Kidney (tissue), 14 donors: ENCODE results near the gene PITX1. TPM values are rescaled to one million over a fixed set of nuclear protein-coding genes. Genes with fewer than 3 reads are reported as not detected.
A peak's percentile ranks its signal among the peaks of the same experiment; 100 is the strongest.

Experiments used
- DNase-seq, 5 donors: peaks; one replicate each; pipeline ENCODE4 v3.0.0-alpha.2; 2013 to 2020
- FAIRE-seq: peaks from 2 replicates; lab custom pipeline; 2012; peaks lifted over from hg19 to GRCh38; lab: Jason Lieb, UNC
- H3K27ac ChIP-seq, 2 donors: one replicate each; pipeline ENCODE4 v1.7.0; 2013; ENCODE audit warnings: low read depth in 2 of 2, low read length in 2 of 2, inconsistent platforms in 1 of 2
- H3K27me3 ChIP-seq: one replicate; pipeline ENCODE4 v1.7.1; 2013; ENCODE audit warnings: low read length, inconsistent platforms; ENCODE audit not compliant: control insufficient read depth, insufficient read depth
- H3K36me3 ChIP-seq, 3 donors: one replicate each; pipeline versions ENCODE4 v1.7.0 to v1.7.1; 2013; ENCODE audit warnings: low read length in 3 of 3, control low read depth in 1 of 3, inconsistent platforms in 1 of 3; ENCODE audit not compliant: insufficient read depth in 3 of 3, control insufficient read depth in 2 of 3
- H3K4me1 ChIP-seq, 3 donors: one replicate each; pipeline versions ENCODE4 v1.7.0 to v1.7.1; 2013; ENCODE audit warnings: low read length in 3 of 3, inconsistent platforms in 1 of 3, low read depth in 1 of 3; ENCODE audit not compliant: control insufficient read depth in 2 of 3, insufficient read depth in 2 of 3
- H3K4me3 ChIP-seq, 3 donors: one replicate each; pipeline versions ENCODE4 v1.7.0 to v1.8.1; 2013; ENCODE audit warnings: low read length in 3 of 3, control low read depth in 1 of 3, inconsistent platforms in 1 of 3
- H3K9ac ChIP-seq, 3 donors: one replicate each; pipeline versions ENCODE4 v1.7.0 to v1.7.1; 2013; ENCODE audit warnings: low read length in 3 of 3, control low read depth in 1 of 3, inconsistent platforms in 1 of 3
- H3K9me3 ChIP-seq, 3 donors: one replicate each; pipeline versions ENCODE4 v1.7.0 to v1.7.1; 2013; ENCODE audit warnings: low read length in 3 of 3, control low read depth in 1 of 3, inconsistent platforms in 1 of 3; ENCODE audit not compliant: control insufficient read depth in 2 of 3, insufficient read depth in 1 of 3
- intact Hi-C: fragments of 100-400 bp; cut with DNase I; formaldehyde crosslinking; loops from one replicate; pipeline ENCODE4 v1.11.1; 2022
- polyA plus RNA-seq: library from polyadenylated mRNA; stranded (reverse); fragments of 350-450 nt; fragmentation: Illumina TruSeq; extraction: RNeasy Lipid Tissue Mini Kit (QIAGEN cat#74804); gene quantifications from one replicate; pipeline ENCODE4 v1.2.3, GENCODE V29; 2014; ENCODE audit warnings: low read depth, low replicate concordance; ENCODE audit not compliant: insufficient read depth
- total RNA-seq: library from RNA; stranded (reverse); fragmentation: NEBNext Ultra II Directional; extraction: Animal tissue kit (Norgen Biotek cat#: 25700); gene quantifications from one replicate; pipeline ENCODE4 v1.2.1, GENCODE V29; 2021
- TF ChIP-seq, protein P1 (sequence below): IDR thresholded peaks from 3 replicates; pipeline ENCODE4 v1.5.1; 2012; ENCODE audit warnings: mild to moderate bottlenecking, moderate library complexity, borderline replicate concordance; ENCODE audit not compliant: insufficient read depth; ENCODE audit errors: extremely low read depth
- donor health status: control.
- donor health status: control.
- donor health status: control.
- donor health status: control.
- donor health status: control.
- donor health status: DM: yes; HTN: yes; CAD: no.
- donor health status: Normal renal cell carcinoma (clear cell type).

The PITX1 gene
- total and polyA plus RNA-seq, 2 donors from 2014 or later, result not detected

DNA sequence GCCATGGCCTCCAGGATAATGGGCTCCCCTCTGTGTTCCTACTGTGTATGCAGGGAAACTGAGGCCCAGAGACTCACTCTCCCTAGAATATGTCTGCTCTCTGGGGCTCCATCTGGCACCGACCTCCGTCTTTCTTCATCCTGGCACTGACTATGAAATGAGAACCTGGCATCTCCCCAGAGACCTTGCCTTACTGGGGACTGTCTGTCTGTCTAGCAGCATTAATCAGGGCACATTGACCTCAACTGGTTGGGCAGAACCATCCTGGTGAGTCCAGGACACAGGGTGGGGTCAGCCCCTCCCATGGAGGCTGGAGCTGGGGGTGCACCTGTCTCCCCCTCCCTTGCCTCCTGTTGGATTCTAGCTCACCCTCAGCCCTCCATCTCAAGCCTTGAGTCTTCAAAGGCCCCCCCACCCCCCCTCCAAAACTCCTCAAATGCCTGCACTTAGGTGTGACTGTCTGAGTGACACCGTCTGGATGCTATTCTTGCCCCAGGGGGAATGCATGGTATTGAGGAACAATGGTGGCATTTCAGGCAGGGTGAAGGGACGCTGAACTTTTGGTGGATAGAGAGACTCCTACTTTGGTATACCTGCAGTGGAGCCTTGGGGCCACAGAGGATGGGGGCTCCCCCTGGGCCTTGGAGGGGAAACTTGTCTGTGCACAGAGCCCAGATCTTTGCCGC, 12.8 kb upstream of the PITX1 start:
- no peaks in the 10 kb centered on the region for H3K9me3 ChIP-seq
- intact Hi-C loops, result no loop called here
- no peaks in the 10 kb centered on the region for H3K4me1 ChIP-seq
- no peak overlapping the region for H3K9ac ChIP-seq
- H3K27me3 ChIP-seq, result peaks cover 52% of the 10 kb centered on the region
- DNase-seq (peak in 1 of 5 donors; percentile 15), FAIRE-seq (no peak)
- TF ChIP-seq, protein P1, sequence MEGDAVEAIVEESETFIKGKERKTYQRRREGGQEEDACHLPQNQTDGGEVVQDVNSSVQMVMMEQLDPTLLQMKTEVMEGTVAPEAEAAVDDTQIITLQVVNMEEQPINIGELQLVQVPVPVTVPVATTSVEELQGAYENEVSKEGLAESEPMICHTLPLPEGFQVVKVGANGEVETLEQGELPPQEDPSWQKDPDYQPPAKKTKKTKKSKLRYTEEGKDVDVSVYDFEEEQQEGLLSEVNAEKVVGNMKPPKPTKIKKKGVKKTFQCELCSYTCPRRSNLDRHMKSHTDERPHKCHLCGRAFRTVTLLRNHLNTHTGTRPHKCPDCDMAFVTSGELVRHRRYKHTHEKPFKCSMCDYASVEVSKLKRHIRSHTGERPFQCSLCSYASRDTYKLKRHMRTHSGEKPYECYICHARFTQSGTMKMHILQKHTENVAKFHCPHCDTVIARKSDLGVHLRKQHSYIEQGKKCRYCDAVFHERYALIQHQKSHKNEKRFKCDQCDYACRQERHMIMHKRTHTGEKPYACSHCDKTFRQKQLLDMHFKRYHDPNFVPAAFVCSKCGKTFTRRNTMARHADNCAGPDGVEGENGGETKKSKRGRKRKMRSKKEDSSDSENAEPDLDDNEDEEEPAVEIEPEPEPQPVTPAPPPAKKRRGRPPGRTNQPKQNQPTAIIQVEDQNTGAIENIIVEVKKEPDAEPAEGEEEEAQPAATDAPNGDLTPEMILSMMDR, result no peak
- no peak overlapping the region for H3K4me3 ChIP-seq
- H3K36me3 ChIP-seq, result no peaks in the 10 kb centered on the region
- no peak overlapping the region for H3K27ac ChIP-seq

DNA sequence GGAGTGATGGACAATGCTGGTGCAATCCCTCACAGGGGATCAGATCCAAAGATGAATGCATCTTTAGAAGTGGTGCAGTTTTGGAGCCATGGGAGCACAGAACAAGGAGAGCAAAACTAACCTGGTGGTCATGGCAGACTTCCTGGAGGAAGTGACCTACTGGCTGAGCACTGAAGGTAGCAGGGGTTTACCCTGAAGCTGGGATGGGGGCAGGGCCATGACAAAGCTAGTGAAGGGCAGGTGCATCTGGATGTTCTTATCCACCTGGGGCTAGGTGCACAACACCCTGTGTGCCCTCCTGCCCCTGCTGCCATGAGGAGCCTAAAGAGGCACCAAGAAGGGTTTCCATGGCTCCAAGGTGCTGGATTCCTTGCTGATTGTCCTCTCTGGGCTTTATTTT, 11.5 kb upstream of the PITX1 start:
- DNase-seq, result peak in 1 of 5 donors; percentile 7
- TF ChIP-seq, protein P1, result no peak
- intact Hi-C loops, result no loop called here
- H3K9me3 ChIP-seq, result no peaks in the 10 kb centered on the region
- H3K27me3 ChIP-seq, result peaks cover 52% of the 10 kb centered on the region
- no peak overlapping the region for H3K4me3 ChIP-seq
- H3K9ac ChIP-seq, result no peak overlapping the region
- peaks cover 0 to 1% (median 0%) of the 10 kb centered on the region in 3 donors for H3K4me1 ChIP-seq
- H3K27ac ChIP-seq, result no peak overlapping the region
- H3K36me3 ChIP-seq, result no peaks in the 10 kb centered on the region
- FAIRE-seq, result no peak

DNA sequence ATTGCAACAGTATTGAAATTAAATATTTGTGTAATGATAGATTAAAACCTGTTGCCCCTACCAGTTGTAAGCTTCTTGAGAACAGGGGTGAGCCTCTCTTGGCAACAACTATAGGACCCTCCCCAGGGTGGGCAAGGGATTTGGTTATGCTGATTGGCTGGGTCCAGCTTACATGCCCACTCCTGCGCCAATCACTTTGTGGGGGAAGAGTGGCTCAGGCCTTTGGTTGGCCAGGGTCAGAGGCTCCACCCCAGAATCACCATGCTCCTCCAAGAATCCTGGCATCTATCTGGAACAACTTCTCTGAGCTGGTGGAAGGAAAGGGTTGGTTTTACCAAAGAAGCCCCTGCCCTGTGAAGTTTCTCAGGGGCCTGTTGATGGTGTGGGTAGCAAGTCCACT, 8.6 kb upstream of the PITX1 start:
- Histone ChIP-seq H3K36me3 (no peaks in the 10 kb centered on the region), H3K4me1 (peaks cover 0 to 4% (median 0%) of the 10 kb centered on the region in 3 donors), H3K9ac (no peak overlapping the region), H3K27ac (no peak overlapping the region), H3K27me3 (peaks cover 61% of the 10 kb centered on the region), H3K4me3 (no peak overlapping the region), H3K9me3 (no peaks in the 10 kb centered on the region)
- TF ChIP-seq, protein P1, result no peak
- DNase-seq (peak in 1 of 5 donors; percentile 35), FAIRE-seq (no peak)
- intact Hi-C loops, result no loop called here
